T-helper 1 cell (primary cell): ENCODE results near the gene LPCAT1.
"Not testable (repeated sequence)": the region's sequence is repeated elsewhere in the genome, so short reads cannot be mapped to it uniquely, and the experiment has no call there.

Experiments used
- DNase-seq, 5 donors: peaks; one replicate each; pipeline ENCODE4 v3.0.0-alpha.2; 2012 to 2020

The LPCAT1 gene

DNA sequence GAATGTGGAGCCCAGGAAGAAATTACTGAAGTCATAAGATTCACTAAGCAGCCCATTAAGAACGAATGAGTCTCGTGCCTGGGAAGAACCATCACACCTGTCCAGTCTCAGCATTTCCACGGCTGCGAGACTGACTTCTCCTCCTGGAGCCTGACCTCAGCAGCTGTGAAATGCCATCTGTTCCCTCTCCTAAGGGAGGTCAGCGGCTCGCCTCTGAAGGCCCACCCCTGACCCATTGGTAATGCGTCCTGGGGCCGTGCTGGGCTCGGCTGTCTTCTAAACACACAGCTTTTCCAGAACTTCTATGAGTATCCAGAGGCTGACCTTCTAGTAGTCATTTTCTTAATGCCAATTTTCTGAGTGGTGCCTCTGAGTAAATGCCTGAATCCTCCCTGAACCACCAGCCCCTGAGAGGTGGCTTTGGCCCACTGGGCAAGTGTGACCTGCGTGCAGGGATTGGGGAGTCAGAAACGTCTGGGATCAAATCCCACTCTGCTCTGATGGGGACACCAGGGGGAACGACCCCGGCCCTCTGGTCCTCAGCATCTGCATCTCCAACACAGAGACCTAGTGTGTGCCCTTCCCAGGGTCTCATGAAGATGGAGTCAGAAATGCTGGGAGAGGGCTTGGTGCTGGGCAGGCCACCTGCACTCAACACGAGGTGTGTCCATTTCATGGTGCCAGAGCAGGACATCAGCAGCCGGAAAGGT, 84.2 kb downstream of the LPCAT1 start:
- DNase-seq = no peak

DNA sequence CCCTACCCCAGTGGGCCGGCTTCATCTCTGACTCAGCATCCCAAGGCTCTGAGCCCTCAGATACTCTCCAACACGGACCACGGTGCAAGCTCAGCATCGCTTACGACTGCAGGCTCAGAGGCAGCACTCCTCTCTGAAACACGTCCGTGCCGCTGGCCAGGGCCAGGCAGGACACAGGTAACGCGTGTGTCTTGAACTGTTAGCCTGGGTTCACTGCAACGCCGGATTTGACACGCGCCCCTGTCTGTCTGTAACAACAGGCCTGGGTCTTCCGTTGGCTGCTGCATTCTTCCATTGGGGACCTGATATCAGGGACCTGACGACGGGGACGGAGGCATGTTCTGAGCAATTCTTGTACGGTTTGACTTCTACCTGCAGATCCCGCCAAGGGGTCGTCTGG, 84.9 kb downstream of the LPCAT1 start:
- DNase-seq = no peak

DNA sequence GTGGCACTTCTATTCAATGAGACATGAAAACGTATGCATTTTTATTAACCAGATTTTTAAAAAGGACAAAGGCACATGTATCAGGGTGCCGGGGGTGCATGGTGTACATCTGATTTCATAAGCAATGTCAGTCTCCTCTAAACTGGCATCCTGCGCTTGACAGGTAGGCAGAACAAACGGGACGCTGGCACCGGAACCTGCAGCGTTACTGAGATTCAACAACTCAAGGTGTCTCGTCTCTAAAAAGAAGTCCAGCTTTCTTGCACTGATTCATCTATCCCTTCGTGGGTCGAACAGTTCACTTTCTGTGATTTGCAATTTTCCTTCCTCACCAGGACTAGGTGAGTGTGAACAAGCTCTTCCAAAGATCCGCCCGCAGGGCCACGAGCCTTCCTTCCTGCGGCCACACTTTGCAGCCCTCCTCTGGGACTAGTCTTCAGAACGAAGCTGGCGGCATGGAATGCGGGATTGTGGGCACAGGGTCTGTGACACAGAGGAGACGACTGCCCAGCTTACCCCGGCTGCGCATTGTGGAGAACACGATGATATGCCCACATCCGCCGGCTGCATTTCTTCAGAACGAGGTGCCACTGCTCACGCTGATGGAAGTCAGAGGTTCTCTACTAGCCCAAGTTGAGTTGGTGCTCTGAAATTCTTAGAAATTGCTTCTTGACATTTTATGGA, 85.7 kb downstream of the LPCAT1 start:
- DNase-seq = no peak

DNA sequence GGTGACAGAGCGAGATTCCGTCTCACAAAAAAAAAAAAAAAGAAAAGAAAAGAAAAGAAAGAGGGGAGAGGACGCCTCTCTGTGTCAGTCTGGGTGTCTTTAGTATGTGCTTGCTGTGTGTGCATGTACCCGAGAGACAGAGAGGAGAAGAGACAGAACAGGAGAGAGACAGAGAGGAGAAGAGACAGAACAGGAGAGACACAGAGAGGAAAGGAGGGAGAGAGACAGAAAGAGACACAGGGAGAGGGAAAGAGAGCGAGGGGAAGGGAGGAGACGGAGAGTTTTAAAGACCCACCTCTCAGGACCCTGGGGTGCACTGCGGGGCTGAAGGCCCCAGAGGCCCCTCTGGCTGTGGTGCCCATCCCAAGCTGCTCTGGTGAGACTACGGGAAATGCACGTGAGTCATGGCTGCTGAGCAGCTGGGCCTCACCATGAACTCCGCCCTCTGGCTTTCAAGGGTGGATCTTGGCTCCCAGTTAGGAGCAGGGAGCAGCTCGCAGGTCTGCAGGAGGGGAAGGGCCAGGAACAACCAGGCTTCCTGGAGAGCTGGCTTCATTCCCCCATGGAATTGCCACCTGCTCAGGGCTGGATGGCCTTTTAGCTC, 86.4 kb downstream of the LPCAT1 start:
- DNase-seq = no peak

DNA sequence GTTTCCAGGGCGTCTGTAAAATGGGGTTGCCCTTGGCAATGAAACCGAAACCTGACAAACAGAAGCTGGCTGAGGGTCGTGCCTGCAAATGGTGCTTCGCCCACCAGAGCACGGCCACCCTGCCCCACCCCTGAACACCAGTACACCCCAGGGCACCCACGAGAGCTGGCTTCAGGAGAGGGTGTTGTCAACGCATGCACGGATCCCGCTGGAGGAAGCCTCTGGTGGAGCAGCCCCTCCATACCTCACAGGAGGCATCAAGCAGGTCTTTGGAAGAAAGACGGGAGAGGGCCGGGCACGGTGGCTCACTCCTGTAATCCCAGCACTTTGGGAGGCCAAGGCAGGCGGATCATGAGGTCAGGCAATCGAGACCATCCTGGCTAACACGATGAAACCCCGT, 87.1 kb downstream of the LPCAT1 start:
- DNase-seq = no peak

DNA sequence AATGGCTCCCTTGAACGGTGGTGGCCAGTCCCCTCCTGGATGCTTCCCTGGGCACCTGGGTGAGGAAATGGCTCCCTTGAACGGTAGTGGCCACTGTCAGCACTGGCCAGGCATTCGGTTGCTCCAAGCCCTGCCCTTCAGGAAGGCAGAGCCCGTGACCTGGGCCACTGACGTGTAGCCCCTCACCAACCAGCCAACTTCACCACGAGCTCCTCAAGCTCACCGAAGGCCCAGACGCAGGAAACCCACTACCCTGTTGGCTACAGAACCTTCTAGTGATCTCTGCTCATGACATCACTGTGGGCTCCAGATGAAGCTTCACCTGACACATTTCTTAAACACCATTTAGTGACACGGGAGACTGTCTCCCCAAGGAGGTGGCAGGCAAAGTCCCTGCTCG, 87.7 kb downstream of the LPCAT1 start:
- DNase-seq = no peak

DNA sequence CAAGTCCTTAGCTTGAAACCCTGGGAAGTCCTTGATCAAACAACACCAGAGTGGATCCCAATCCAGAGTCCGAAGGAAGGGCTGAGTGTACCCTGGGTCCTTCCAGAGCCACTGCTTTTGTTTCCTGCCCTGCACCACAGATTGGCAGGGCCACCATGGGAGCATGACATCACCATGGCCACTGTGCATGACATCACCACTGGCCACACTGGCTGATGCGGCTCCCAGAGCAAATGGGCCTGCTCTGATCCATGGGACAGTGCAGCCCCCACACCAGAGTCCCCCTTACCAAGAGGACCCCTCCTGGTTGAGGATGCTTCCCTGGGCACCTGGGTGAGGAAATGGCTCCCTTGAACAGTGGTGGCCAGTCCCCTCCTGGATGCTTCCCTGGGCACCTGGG, 88.4 kb downstream of the LPCAT1 start:
- no peak for DNase-seq

DNA sequence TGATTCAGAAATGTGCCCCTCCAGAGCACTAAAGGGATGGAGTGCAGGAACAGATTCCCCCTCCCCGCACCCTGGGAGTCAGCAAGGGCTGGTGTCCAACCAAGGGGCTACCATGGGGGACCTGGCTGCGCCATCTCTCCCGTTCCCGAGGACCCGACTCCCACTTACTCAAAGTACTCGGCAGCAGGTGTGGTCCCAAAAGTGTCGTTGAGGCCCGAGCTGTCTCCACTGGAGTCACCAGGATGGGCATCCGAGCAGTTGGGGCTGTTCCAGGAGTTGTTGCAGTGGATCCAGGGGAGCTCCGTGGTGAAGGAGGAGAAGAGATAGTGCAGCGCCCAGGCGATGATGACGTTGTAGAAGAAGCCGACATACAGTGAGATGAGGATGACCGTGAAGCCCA, 91.5 kb downstream of the LPCAT1 start:
- no peak for DNase-seq

DNA sequence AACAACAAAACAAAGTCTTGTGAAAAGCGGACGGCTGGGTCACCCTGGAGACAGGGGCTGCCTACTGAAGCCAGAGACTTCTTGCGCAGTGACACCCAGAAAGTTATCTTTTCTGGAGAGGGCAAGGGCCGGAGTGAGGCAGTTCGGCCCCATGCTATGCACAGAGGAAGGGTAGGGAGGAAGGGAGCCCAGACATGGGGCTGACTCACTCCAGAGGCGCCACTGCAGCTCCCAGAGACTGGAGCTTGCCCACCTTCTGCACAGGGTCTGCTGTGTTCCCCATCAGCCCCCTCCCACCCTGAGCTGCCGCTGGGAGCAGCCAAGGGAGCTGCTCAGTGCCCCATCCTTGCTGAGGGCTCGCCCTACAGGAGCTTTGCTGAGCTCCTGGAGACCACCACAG, 91.9 kb downstream of the LPCAT1 start:
- DNase-seq = no peak

DNA sequence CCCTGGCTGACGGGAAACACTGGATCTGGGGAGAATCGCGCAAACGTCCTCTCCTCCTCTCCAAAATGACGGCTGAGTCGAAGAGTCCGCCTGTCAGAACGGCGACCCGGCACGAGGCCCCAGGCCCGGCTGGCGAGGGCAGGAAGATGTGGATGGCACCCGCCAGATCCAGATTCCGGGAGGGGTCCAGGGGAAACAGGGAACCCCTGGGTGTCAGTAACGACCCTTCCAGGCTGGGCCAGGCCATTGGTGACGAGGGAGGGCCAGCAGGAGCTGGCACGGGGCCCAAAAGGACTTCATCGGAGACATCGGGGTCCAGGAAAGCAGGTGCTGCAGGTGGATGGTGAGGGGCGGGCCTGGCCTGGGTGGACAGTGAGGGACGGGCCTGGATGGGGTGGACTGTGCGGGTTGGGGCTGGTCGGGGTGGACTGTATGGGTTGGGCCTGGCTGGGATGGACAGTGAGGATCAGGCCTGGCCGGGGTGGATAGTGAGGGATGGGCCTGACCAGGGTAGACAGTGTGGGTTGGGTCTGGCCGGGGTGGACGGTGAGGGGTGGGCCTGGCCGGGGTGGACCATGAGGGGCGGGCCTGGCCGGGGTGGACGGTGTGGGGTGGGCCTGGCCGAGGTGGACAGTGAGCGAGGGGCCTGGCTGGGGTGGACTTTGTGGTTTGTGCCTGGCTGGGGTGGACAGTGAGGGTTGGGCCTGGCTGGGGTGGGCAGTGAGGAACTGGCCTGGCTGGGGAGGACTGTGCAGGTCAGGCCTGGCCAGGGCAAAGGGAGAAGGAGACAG, 92.5 kb downstream of the LPCAT1 start:
- DNase-seq = no peak

DNA sequence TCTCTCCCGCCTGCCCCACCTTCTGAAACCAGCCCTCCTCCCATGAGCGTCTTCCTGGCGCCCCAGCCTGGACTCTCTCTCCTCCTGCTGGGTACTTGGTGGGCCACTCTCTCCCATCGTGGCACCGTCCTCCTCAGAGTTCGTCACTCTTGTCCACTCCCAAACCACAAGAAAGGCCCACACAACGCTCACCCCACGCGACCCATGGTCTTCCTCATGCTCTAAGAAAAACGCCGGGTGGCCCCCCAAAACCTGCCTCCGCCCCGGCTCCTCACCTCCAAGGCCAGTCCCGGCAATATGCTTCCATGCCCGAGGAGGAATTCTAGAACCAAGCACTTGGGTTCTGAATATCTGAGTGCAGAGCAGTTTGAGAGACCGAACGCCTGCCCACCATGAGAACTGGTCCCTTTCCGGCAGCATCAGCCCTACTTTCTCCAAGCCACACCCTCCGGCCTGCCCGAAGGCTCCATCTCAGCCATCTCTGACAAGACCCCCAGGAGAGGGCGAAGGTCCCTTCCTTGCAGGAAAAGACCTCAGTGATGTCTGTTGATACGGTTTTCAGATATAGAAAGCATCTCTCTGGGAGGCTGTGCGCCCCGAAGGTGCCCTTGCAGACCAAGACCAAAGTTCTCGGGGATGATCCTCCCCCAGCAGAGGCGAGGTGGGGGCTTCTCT, 93.5 kb downstream of the LPCAT1 start:
- no peak for DNase-seq

DNA sequence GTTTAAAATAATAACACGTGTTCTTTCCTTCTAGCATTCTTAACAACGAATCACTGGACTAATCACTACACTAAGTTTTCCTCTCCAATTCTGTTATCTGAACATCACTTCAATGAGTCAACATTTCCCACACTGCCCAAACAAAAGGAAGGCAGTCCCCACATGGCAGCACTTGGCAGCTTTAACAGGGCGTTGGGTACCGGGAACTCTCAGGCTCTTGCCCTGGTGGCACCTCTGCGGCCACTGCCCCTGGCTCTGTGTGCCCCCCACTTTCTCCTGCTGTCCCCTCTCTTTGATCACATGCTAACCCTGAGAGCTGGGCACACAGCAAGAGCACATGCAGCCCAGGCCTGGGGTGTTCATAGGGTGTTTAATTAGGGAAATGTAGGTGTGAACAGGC, 94.3 kb downstream of the LPCAT1 start:
- no peak for DNase-seq

DNA sequence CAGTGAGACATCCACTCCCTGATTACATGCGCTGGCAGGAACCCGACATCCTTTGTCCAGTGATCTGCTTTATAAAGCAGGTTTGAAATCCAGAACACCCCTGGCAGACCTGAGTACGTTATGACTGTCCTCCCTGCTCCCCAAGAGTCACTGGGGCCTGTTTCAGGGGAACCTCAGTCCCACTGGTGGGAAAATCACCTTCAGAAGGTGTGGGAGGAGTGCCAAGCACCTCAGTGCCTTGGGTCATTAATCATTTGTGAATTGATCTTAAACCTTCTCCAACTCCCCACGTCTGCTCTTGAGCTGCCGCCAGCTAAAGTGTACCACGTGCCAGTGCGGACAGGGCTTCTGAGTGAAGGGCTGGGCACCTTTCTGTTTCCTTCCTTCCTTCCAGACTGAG, 94.7 kb downstream of the LPCAT1 start:
- no peak for DNase-seq

DNA sequence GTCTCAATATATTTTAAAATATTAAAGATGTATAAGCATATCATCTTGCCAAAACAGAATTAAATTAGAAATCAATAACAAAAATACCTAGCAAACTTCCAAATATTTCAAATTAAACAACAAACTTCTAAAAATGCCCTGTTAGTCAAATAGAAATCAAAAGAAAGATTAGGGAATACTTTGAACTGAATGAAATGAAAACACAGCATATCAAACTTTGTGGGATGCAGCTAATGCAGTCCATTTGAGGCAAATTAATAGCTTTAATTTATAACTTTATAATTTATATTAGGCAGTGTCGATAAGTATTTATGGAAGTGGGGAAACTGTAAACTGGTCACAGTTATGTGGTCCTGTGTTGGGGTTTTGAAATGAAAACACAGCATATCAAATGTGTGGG, 95.7 kb downstream of the LPCAT1 start:
- no peak for DNase-seq

DNA sequence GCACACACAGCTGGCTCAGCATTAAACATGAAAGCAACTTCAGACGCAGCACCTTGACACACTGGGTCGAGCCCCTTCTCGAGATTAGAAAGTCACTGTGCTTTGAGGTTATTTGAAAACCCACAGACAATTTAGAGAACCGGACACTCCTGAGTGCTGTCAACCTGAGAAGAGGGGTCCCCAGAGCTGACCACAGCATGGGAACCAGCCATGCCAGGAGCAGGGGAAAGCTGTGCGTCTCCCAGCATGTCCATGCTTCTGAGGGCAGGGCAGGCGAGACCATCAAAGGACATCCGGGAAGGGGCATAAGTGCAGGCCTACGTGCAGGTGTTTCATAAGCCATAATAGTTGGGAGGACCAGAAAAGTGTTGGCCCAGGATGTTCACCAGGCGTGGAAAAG, 99.0 kb downstream of the LPCAT1 start:
- no peak for DNase-seq

DNA sequence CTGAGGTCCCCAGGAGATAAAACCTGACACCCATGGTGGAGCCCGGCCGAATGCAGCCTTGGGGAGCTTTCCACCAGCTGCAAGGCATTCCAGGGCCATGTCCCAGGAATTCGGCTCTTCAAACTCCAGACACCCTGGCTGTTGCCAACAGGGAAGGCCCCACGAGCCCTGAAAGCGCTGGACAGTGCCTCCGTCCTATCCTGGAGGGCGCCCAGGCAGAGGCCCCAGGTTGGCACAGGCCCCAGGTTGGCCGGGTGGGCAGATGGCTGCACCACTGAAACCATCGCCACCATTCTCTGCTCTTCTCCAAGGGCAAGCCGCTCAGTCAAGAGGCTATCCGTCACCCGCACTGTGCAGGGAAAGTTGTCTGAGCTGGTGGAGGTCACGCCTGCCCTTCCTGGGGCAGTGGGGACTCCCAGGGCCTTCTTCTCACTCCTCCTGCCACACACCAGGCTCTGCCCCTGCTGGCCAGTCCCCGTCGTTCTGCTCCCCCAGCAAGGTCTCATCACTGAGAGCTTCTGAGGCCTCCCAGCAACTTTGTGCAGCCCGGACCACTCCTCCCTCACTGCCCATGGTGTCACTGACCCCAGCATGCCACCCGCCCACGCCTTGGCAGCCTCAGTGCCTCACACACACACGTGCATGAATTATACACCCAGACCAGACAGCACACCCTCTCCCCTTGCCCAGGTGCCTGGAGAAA, 99.7 kb downstream of the LPCAT1 start:
- DNase-seq = no peak

DNA sequence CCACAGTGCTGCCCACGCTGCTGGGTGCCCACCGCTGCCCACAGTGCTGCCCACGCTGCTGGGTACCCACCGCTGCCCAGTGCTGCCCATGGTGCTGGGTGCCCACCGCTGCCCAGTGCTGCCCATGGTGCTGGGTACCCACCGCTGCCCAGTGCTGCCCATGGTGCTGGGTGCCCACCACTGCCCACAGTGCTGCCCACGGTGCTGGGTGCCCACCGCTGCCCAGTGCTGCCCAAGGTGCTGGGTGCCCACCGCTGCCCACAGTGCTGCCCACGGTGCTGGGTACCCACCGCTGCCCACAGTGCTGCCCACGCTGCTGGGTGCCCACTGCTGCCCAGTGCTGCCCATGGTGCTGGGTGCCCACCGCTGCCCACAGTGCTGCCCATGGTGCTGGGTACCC, 101.2 kb downstream of the LPCAT1 start:
- not testable (repeated sequence) for DNase-seq

DNA sequence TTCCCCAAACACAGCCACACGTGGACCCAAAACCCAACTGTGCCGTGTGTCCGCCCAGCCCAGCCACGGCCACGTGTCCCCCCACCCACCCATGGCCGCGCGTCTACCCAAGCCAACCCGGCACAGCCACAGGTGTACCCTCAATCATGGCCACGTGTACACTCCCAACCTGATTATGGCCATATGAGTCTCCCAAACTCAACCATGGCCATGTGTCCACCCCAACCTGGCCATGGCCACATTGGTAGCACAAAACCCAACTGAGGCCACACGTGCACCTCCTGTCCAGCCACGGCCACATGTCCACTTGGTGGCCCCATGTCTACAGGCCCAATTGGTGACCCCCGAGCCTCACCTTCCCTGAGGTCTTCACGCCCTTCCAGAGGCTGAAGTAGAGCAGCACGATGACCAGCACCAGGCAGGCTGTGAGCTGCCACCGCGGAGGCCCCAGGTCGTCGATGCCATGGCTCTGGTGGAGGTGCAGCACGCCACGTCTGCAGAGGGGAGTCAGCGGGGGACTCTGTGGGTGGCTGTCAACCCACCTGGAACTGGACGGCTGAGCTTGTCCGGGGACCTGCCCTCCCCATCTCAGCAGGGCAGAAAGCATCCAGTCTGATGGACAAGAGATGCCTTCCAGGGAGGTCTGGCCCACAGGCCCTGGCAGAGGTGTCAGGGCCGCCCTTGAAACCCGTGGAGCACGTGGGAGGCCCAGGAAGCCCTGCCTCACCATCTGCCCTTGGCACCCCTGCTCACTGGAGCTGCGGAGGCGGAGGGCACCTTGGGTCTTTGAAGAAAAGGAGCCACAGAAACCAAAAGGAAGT, 102.0 kb downstream of the LPCAT1 start:
- peak in 1 of 5 donors; percentile 9 for DNase-seq

DNA sequence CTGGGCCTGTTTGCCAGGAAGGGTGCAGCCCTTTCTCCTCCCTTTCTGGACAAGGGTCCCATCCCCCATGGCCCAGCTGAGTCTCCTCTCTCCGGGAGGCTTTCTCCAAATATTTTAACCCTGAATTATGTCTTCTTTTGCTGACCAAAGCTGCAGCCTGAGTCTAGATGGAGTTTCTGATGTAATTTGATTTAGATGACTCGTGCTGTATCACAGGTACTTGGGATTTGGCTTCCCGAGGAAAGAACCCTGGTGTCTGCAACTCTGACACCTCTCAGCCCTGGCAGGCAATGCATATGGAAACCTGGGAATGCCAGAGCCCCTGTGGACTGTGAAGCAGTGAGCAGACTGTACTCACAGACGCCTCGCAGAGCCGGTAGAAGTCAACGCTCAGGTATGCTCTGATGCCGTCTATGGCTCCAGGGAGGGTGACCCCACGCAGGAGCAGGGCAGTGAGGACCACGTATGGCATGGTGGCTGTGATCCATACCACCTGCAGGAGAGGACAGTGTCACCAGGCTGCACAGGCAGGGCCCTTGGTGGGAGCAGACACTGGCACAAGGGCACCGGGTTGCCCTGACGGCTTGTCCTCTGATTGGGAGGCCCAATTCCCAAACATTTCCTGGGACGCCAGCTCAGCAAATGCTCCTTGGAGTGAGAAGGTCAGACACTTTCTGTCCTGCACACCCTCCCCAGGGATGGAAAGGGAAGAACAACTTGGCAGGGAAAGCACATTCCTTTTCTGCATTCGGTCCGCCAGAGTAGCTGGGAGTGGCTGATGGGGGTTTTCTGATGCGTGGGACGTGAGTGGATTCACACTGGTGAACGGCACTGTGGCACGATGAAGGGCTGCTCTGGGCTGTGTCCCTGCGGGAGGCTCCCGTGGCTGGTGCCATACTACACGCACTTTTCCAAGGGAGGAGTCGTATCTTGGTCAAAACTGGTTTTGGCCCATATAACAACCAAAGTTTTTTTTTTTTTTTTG, 103.3 kb downstream of the LPCAT1 start:
- peak in 1 of 5 donors; percentile 5 for DNase-seq
